MM.1S (cell line): Measurements from ENCODE around the gene TDRD7.

Source experiments
- DNase-seq: peaks from one replicate; pipeline ENCODE4 v3.0.0-alpha.2; 2015
- H2AFZ ChIP-seq: fragments of 300-600 bp; sonication (generic); 2 replicates; pipeline ENCODE4 v1.6.0; 2016; ENCODE audit warnings: antibody characterized with exemption, low read length
- H3F3A ChIP-seq: fragments of 300-600 bp; sonication (generic); 2 replicates; pipeline ENCODE4 v1.6.1; 2016; ENCODE audit warnings: mild to moderate bottlenecking, antibody characterized with exemption, low read length, moderate library complexity, mixed read lengths; ENCODE audit not compliant: insufficient read depth
- H3K27ac ChIP-seq: fragments of 300-600 bp; sonication (generic); 2 replicates; pipeline ENCODE4 v1.5.1; 2016; ENCODE audit warnings: mild to moderate bottlenecking, low read length
- H3K27me3 ChIP-seq: fragments of 300-600 bp; sonication (generic); replicated peaks from 2 replicates; pipeline ENCODE4 v1.6.0; 2016; ENCODE audit warnings: low read length; ENCODE audit not compliant: insufficient read depth
- H3K36me3 ChIP-seq: fragments of 300-600 bp; sonication (generic); replicated peaks from 2 replicates; pipeline ENCODE4 v1.6.1; 2016; ENCODE audit warnings: mild to moderate bottlenecking, low read length, mixed read lengths; ENCODE audit not compliant: insufficient read depth
- H3K4me1 ChIP-seq: fragments of 300-600 bp; sonication (generic); 2 replicates; pipeline ENCODE4 v1.6.1; 2016; ENCODE audit warnings: low read length, mixed read lengths
- H3K4me2 ChIP-seq: fragments of 300-600 bp; sonication (generic); 2 replicates; pipeline ENCODE4 v1.6.0; 2016; ENCODE audit warnings: low read depth, low read length
- H3K4me3 ChIP-seq: fragments of 300-600 bp; sonication (generic); 2 replicates; pipeline ENCODE4 v1.5.1; 2016; ENCODE audit warnings: low read length, mixed read lengths
- H3K79me2 ChIP-seq: fragments of 300-600 bp; sonication (generic); 2 replicates; pipeline ENCODE4 v1.6.1; 2016; ENCODE audit warnings: mixed run types, low read length, mixed read lengths
- H3K9ac ChIP-seq: fragments of 300-600 bp; sonication (generic); 2 replicates; pipeline ENCODE4 v1.6.1; 2016; ENCODE audit warnings: low read length, mixed read lengths
- H3K9me2 ChIP-seq: fragments of 300-600 bp; sonication (generic); replicated peaks from 2 replicates; pipeline ENCODE4 v1.6.1; 2016; ENCODE audit warnings: mild to moderate bottlenecking, low read length, mixed read lengths; ENCODE audit not compliant: insufficient read depth
- H3K9me3 ChIP-seq: fragments of 300-600 bp; sonication (generic); replicated peaks from 2 replicates; pipeline ENCODE4 v1.6.1; 2016; ENCODE audit warnings: mild to moderate bottlenecking, low read length, mixed read lengths; ENCODE audit not compliant: insufficient read depth
- H4K20me1 ChIP-seq: fragments of 300-600 bp; sonication (generic); 2 replicates; pipeline ENCODE4 v1.6.1; 2016; ENCODE audit warnings: mild to moderate bottlenecking, low read length, moderate library complexity, mixed read lengths; ENCODE audit not compliant: insufficient read depth
- EZH2 ChIP-seq: fragments of 300-600 bp; sonication (generic); optimal IDR thresholded peaks from 2 replicates; pipeline ENCODE3; 2017; ENCODE audit warnings: low read depth, mild to moderate bottlenecking, antibody characterized with exemption, low read length, mixed read lengths
- EZH2phosphoT487 ChIP-seq: fragments of 300-600 bp; sonication (generic); IDR thresholded peaks from 2 replicates; pipeline ENCODE4 v1.6.1; 2018; ENCODE audit warnings: antibody characterized with exemption, low read length
- TF ChIP-seq, protein P1 (sequence below): fragments of 300-600 bp; sonication (generic); IDR thresholded peaks from 2 replicates; pipeline ENCODE4 v1.5.1; 2016; ENCODE audit warnings: antibody characterized with exemption, low read length, mixed read lengths

The TDRD7 gene

GRCh38 chr9:97524424-97524823 is 112.5 kb downstream of the TDRD7 start:
- Histone ChIP-seq H3K79me2 (no peaks in the 10 kb centered on the region), H2AFZ (no peak overlapping the region), H3K27ac (no peak overlapping the region), H3K36me3 (no peaks in the 10 kb centered on the region), H4K20me1 (no peaks in the 10 kb centered on the region), H3K27me3 (no peaks in the 10 kb centered on the region), H3K9me2 (no peaks in the 10 kb centered on the region), H3K9me3 (no peaks in the 10 kb centered on the region), H3K9ac (no peak overlapping the region), H3K4me3 (no peak overlapping the region), H3F3A (0 out of 2 replicates have a peak, but pooled peaks cover 6% of the 10 kb centered on the region), H3K4me1 (peaks cover 24% of the 10 kb centered on the region), H3K4me2 (no peak overlapping the region)
- TF ChIP-seq, protein P1, sequence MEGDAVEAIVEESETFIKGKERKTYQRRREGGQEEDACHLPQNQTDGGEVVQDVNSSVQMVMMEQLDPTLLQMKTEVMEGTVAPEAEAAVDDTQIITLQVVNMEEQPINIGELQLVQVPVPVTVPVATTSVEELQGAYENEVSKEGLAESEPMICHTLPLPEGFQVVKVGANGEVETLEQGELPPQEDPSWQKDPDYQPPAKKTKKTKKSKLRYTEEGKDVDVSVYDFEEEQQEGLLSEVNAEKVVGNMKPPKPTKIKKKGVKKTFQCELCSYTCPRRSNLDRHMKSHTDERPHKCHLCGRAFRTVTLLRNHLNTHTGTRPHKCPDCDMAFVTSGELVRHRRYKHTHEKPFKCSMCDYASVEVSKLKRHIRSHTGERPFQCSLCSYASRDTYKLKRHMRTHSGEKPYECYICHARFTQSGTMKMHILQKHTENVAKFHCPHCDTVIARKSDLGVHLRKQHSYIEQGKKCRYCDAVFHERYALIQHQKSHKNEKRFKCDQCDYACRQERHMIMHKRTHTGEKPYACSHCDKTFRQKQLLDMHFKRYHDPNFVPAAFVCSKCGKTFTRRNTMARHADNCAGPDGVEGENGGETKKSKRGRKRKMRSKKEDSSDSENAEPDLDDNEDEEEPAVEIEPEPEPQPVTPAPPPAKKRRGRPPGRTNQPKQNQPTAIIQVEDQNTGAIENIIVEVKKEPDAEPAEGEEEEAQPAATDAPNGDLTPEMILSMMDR: no peak
- no peak for TF ChIP-seq EZH2
- TF ChIP-seq EZH2phosphoT487: no peak
- no peak for DNase-seq

DNA sequence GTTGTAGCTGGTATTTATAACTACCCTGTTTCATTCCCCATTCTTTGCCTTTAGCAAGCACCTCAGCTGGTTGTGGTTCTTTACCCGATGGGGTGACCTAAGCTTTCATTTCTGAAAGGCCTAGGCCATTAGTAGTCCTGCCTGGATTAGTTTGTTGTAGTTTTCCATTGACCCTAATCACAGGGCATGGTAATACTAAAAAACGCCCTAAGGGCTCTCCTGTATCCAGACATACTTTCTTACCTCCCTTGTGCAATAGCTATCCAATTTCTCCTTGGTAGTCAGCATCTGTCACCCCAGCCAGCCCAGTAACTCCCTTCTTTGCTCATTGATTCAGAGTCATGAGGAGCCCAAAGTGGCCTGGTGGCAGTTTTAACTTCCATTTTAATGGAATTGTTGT is 113.6 kb downstream of the TDRD7 start:
- peak; percentile 25 for DNase-seq
- TF ChIP-seq EZH2phosphoT487 (no peak), EZH2 (no peak)
- TF ChIP-seq, protein P1: no peak
- H3K9ac ChIP-seq: no peak overlapping the region
- H2AFZ ChIP-seq: no peak overlapping the region
- no peaks in the 10 kb centered on the region for H3K36me3 ChIP-seq
- 0 out of 2 replicates have a peak, but pooled peaks cover 6% of the 10 kb centered on the region for H3F3A ChIP-seq
- H3K9me3 ChIP-seq: no peaks in the 10 kb centered on the region
- no peaks in the 10 kb centered on the region for H4K20me1 ChIP-seq
- no peaks in the 10 kb centered on the region for H3K79me2 ChIP-seq
- H3K4me2 ChIP-seq: no peak overlapping the region
- H3K4me3 ChIP-seq: no peak overlapping the region
- H3K27me3 ChIP-seq: no peaks in the 10 kb centered on the region
- H3K4me1 ChIP-seq: peaks cover 24% of the 10 kb centered on the region
- H3K9me2 ChIP-seq: no peaks in the 10 kb centered on the region
- H3K27ac ChIP-seq: peak overlapping the region; percentile 15; the same call in 1 of the 2 replicates

DNA sequence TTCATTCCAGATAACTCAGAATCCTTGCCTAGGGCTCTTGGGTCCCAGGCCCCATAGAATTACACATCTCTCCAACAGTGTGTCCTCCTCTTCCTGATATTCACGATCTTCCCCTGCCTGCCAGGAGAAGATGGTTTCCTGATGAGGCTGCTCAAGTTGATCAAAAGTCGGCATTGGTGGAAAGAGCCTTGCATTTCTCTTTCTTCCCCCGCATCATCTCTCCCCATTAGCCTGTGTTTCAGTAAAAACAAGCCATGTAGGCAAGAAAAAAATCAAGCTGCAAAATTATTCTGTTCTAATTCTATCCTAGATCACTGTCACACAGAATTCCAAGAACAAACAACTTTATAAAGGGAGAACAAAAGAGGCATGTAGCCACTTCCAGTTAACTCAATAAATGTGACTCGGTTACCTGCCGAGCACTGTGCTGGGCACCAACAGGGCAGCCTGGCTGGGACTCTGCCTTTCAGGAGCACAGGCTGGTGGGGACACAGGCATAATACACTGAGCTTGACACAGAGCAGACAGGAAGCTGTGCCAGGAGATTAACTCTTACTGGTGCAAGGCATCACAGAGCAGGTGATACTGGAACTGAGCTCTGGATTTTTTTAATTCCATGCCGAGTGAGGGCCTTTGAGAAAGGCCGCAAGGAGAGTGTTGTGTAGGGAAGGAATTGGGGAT is 115.1 kb downstream of the TDRD7 start:
- Histone ChIP-seq H3K4me3 (no peak overlapping the region), H3F3A (0 out of 2 replicates have a peak, but pooled peaks cover 6% of the 10 kb centered on the region), H3K27me3 (no peaks in the 10 kb centered on the region), H3K79me2 (no peaks in the 10 kb centered on the region), H3K9me2 (no peaks in the 10 kb centered on the region), H2AFZ (no peak overlapping the region), H3K4me1 (peaks cover 24% of the 10 kb centered on the region), H3K4me2 (no peak overlapping the region), H3K9me3 (no peaks in the 10 kb centered on the region), H3K36me3 (no peaks in the 10 kb centered on the region), H4K20me1 (no peaks in the 10 kb centered on the region), H3K9ac (no peak overlapping the region), H3K27ac (no peak overlapping the region)
- no peak for DNase-seq
- TF ChIP-seq, protein P1: no peak
- TF ChIP-seq EZH2: no peak
- TF ChIP-seq EZH2phosphoT487: no peak
